ENCODE measurements around the gene RNF31.

RNF31 gene

DNA sequence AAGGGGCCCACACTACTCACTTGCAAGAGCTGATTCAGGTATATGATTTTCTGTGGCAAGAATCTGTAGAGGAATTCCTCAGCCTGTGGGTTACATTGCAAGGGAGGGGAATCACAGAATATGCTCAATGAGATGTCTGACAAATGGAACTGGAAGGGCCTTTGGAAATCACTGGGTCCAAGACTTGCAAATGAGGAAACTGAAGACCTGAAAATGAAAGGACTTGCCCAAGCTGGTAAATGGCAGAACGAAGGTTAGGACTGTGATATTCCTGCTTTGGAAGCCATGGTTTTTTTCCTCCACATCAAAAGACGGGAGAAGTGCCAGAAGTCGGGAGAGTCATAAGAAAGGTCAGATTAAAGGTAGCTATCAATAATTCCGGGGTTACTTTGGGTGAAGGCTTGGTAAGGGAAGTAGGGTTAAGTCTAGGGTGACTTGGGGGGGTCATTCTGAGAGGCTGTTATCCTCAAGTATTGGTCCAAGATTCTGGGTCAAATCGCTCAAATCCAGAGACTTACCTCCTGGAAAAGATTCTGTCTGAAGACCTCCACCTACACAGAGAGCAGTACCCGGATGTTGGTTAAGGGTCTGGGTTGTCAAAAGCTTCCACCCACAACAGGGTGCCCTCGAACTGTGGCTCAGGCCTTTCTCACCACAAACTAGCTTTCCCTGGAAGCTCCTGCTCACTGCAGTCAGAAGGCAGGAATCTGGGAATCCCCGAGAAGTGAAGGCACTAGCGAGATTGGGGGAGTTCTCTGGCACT lies 1.4 kb upstream of the RNF31 start:
- H3K79me2 ChIP-seq (ENCODE audit: insufficient read depth, low read length), result peaks cover 73% of the 10 kb centered on the region
- H3K9me3 ChIP-seq (ENCODE audit: insufficient read depth, low read depth, low read length), result no peaks in the 10 kb centered on the region
- H3K36me3 ChIP-seq (ENCODE audit: insufficient read depth, low read length), result peaks cover 10% of the 10 kb centered on the region; the same call in 1 of the 2 replicates
- peak overlapping the region; percentile 95 for H3K9ac ChIP-seq (ENCODE audit: low read depth, low read length, poor library complexity, severe bottlenecking)
- TF ChIP-seq EZH2phosphoT487 (IDR thresholded peaks at IDR 0.05; ENCODE audit: borderline replicate concordance), result no peak
- TF ChIP-seq, protein P1, sequence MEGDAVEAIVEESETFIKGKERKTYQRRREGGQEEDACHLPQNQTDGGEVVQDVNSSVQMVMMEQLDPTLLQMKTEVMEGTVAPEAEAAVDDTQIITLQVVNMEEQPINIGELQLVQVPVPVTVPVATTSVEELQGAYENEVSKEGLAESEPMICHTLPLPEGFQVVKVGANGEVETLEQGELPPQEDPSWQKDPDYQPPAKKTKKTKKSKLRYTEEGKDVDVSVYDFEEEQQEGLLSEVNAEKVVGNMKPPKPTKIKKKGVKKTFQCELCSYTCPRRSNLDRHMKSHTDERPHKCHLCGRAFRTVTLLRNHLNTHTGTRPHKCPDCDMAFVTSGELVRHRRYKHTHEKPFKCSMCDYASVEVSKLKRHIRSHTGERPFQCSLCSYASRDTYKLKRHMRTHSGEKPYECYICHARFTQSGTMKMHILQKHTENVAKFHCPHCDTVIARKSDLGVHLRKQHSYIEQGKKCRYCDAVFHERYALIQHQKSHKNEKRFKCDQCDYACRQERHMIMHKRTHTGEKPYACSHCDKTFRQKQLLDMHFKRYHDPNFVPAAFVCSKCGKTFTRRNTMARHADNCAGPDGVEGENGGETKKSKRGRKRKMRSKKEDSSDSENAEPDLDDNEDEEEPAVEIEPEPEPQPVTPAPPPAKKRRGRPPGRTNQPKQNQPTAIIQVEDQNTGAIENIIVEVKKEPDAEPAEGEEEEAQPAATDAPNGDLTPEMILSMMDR (conservative IDR thresholded peaks at IDR 0.05; ENCODE audit: low read length), result no peak
- H4K20me1 ChIP-seq (ENCODE audit: insufficient read depth, low read length, poor library complexity, severe bottlenecking), result peaks cover 29% of the 10 kb centered on the region
- no peaks in the 10 kb centered on the region for H3K9me2 ChIP-seq (replicated peaks; ENCODE audit: low read depth, low read length)
- peak overlapping the region; percentile 100 for H3K4me2 ChIP-seq (ENCODE audit: low read depth, low read length, poor library complexity, severe bottlenecking)
- H3F3A ChIP-seq (ENCODE audit: low read depth), result 0 out of 2 replicates have a peak, but pooled peaks cover 2% of the 10 kb centered on the region
- H3K4me1 ChIP-seq (ENCODE audit: insufficient read depth, low read length, poor library complexity, severe bottlenecking), result peaks cover 35% of the 10 kb centered on the region
- 0 out of 2 replicates have a peak overlapping the region, but pooled peaks have one; percentile 94 for H2AFZ ChIP-seq (ENCODE audit: low read length)
- no peaks in the 10 kb centered on the region for H3K27me3 ChIP-seq (ENCODE audit: insufficient read depth, low read length, poor library complexity, severe bottlenecking)
- peak overlapping the region; percentile 100 for H3K4me3 ChIP-seq (ENCODE audit: low read length, poor library complexity, severe bottlenecking)

DNA sequence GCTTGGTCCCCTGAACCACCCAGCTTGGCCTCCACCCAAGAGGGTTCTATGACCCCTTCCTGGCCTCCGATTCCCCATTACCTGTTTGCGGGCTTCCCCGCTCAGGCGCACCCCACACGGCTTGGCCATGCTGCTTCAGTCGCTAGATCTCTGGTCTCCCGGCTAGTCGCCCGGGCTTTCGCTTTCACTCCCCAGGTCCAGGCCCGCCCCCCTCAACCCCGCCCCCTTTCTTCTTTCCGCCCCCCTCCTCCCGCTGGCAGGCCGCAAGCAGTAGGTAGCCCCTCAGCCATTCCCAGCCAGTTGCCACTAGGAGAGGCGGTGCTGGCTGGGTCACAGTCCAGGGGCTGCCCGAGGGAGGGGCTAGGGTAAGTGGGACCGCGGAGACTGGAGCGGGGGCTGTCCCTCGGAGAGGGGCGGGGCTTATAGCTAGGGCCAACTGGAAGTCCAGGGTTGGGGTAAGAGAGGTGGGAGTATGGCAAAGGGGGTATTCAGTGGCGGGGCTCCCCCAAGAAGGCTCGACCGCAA lies 783 bp upstream of the RNF31 start, which contains the start of gene PSME2:
Gene PSME2, minus strand, starts transcription at position 158 of the 525 bp plus-strand sequence. Its CDS starts 29 bp downstream, at position 129.
- Histone ChIP-seq H3K9ac (ENCODE audit: low read depth, low read length, poor library complexity, severe bottlenecking) (peak within 1 kb of the TSS; percentile 95), H3K79me2 (ENCODE audit: insufficient read depth, low read length) (peaks cover 74% of the 10 kb centered on the region), H4K20me1 (ENCODE audit: insufficient read depth, low read length, poor library complexity, severe bottlenecking) (peaks cover 29% of the 10 kb centered on the region), H3K9me3 (ENCODE audit: insufficient read depth, low read depth, low read length) (no peaks in the 10 kb centered on the region), H2AFZ (ENCODE audit: low read length) (peak within 1 kb of the TSS; percentile 94), H3K27me3 (ENCODE audit: insufficient read depth, low read length, poor library complexity, severe bottlenecking) (no peaks in the 10 kb centered on the region), H3K9me2 (replicated peaks; ENCODE audit: low read depth, low read length) (no peaks in the 10 kb centered on the region), H3K4me1 (ENCODE audit: insufficient read depth, low read length, poor library complexity, severe bottlenecking) (peaks cover 35% of the 10 kb centered on the region), H3K4me2 (ENCODE audit: low read depth, low read length, poor library complexity, severe bottlenecking) (peak within 1 kb of the TSS; percentile 100), H3K36me3 (ENCODE audit: insufficient read depth, low read length) (peaks cover 16% of the 10 kb centered on the region; the same call in 1 of the 2 replicates), H3F3A (ENCODE audit: low read depth) (0 out of 2 replicates have a peak, but pooled peaks cover 2% of the 10 kb centered on the region), H3K4me3 (ENCODE audit: low read length, poor library complexity, severe bottlenecking) (peak within 1 kb of the TSS; percentile 100)
- no peak for TF ChIP-seq EZH2phosphoT487 (IDR thresholded peaks at IDR 0.05; ENCODE audit: borderline replicate concordance)
- TF ChIP-seq, protein P1 (conservative IDR thresholded peaks at IDR 0.05; ENCODE audit: low read length), result no peak

DNA sequence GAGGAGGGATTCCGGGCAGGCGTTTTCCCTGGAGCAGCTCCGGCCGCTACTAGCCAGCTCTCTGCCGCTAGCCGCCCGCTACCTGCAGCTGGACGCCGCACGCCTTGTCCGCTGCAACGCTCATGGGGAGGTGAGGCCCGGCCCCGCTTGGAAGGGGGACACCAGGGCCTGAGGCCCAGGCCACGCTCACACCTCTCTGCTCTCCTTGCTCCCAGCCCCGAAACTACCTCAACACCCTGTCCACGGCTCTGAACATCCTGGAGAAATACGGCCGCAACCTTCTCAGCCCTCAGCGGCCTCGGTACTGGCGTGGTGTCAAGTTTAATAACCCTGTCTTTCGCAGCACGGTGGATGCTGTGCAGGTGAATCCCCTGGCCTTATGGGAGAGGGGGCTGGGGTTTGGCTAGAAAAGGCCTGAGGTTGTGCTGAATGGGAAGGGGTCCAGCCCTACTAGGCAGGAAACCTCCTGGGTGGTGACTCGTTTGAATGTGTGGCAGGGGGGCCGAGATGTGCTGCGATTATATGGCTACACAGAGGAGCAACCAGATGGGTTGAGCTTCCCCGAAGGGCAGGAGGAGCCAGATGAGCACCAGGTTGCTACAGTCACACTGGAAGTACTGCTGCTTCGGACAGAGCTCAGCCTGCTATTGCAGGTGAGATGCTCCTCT lies 597 bp downstream of the RNF31 start:
- Histone ChIP-seq H3K79me2 (ENCODE audit: insufficient read depth, low read length) (peaks cover 70% of the 10 kb centered on the region), H3K27me3 (ENCODE audit: insufficient read depth, low read length, poor library complexity, severe bottlenecking) (no peaks in the 10 kb centered on the region), H3K9ac (ENCODE audit: low read depth, low read length, poor library complexity, severe bottlenecking) (peak overlapping the region; percentile 95), H3F3A (ENCODE audit: low read depth) (0 out of 2 replicates have a peak, but pooled peaks cover 2% of the 10 kb centered on the region), H4K20me1 (ENCODE audit: insufficient read depth, low read length, poor library complexity, severe bottlenecking) (peaks cover 29% of the 10 kb centered on the region), H2AFZ (ENCODE audit: low read length) (no peak overlapping the region), H3K4me3 (ENCODE audit: low read length, poor library complexity, severe bottlenecking) (peak overlapping the region; percentile 100), H3K4me1 (ENCODE audit: insufficient read depth, low read length, poor library complexity, severe bottlenecking) (peaks cover 30% of the 10 kb centered on the region), H3K36me3 (ENCODE audit: insufficient read depth, low read length) (peaks cover 27% of the 10 kb centered on the region; the same call in 1 of the 2 replicates), H3K9me3 (ENCODE audit: insufficient read depth, low read depth, low read length) (no peaks in the 10 kb centered on the region), H3K4me2 (ENCODE audit: low read depth, low read length, poor library complexity, severe bottlenecking) (peak overlapping the region; percentile 100), H3K9me2 (replicated peaks; ENCODE audit: low read depth, low read length) (no peaks in the 10 kb centered on the region)
- no peak for TF ChIP-seq EZH2phosphoT487 (IDR thresholded peaks at IDR 0.05; ENCODE audit: borderline replicate concordance)
- TF ChIP-seq, protein P1 (conservative IDR thresholded peaks at IDR 0.05; ENCODE audit: low read length), result no peak

Measured in Loucy (cell line).